ENCODE data around the gene SMC5.

- TF ChIP-seq CTCF (conservative IDR thresholded peaks at IDR 0.05): no peak
- TF ChIP-seq ZFX (IDR thresholded peaks at IDR 0.05): no peak
Measured at GRCh38 chr9:70352356-70352755, 93.6 kb downstream of the SMC5 start.

Measured in C4-2B (cell line).